H1 (cell line): Measurements from ENCODE around the gene IL12RB2.
"Not testable (repeated sequence)": the region's sequence is repeated elsewhere in the genome, so short reads cannot be mapped to it uniquely, and the experiment has no call there.

ENCODE experiments used
- JUN ChIP-seq: IDR thresholded peaks from 2 replicates; pipeline ENCODE4 v1.6.1; 2011; ENCODE audit warnings: low read depth, mild to moderate bottlenecking, improper control_type of control experiment, low read length
- RFX5 ChIP-seq: IDR thresholded peaks from 2 replicates; pipeline ENCODE4 v1.6.1; 2011; ENCODE audit warnings: low read depth, low read length, improper control_type of control experiment, borderline replicate concordance

GRCh38 chr1:67413101-67413500, 105.4 kb downstream of the IL12RB2 start:
- not testable (repeated sequence) for TF ChIP-seq RFX5, JUN
